Tibial nerve (tissue), 4 donors: ENCODE measurements around the gene TLCD3A. TPM values are rescaled to one million over a fixed set of nuclear protein-coding genes. Genes with fewer than 3 reads are reported as not detected.
"Not testable (repeated sequence)": the region's sequence is repeated elsewhere in the genome, so short reads cannot be mapped to it uniquely, and the experiment has no call there.

ENCODE experiments used
- DNase-seq, 2 donors: peaks; one replicate each; pipeline ENCODE4 v3.0.0-alpha.2; 2019; ENCODE audit warnings: low spot score in 2 of 2
- H3K27ac ChIP-seq, 4 donors: fragments of 200-600 bp; sonication (generic) in 3 of 4; one replicate each; pipeline ENCODE4 v1.5.1; 2017 to 2019; ENCODE audit warnings: mild to moderate bottlenecking in 1 of 4
- H3K27me3 ChIP-seq, 2 donors: fragments of 200-600 bp; sonication (generic) in 1 of 2; one replicate each; pipeline versions ENCODE4 v1.5.1 to v1.6.0; 2017 to 2019
- H3K36me3 ChIP-seq, 3 donors: fragments of 200-600 bp; sonication (generic); one replicate each; pipeline ENCODE4 v1.5.1; 2018 to 2019
- H3K4me1 ChIP-seq, 4 donors: fragments of 200-600 bp; sonication (generic) in 3 of 4; one replicate each; pipeline ENCODE4 v1.5.1; 2017 to 2019
- H3K4me3 ChIP-seq, 4 donors: fragments of 200-600 bp; sonication (generic) in 3 of 4; one replicate each; pipeline ENCODE4 v1.5.1; 2017 to 2019; ENCODE audit warnings: mild to moderate bottlenecking in 1 of 4, moderate library complexity in 1 of 4
- H3K9me3 ChIP-seq, 4 donors: fragments of 200-600 bp; sonication (generic) in 3 of 4; one replicate each; pipeline ENCODE4 v1.5.1; 2017 to 2019
- CTCF ChIP-seq, 5 experiments: fragments of 200-600 bp in 3 of 5; fragments of 450-650 bp in 2 of 5; sonication (generic) in 3 of 5; IDR thresholded peaks; one replicate each; pipeline ENCODE4 v1.5.1; 2016 to 2019; ENCODE audit warnings: antibody characterized with exemption in 5 of 5, mild to moderate bottlenecking in 3 of 5, moderate library complexity in 2 of 5
- EP300 ChIP-seq, 2 donors: sonication (generic); formaldehyde crosslinking; IDR thresholded peaks; one replicate each; pipeline ENCODE4 v1.6.1; 2017; ENCODE audit warnings: antibody characterized with exemption in 2 of 2, mild to moderate bottlenecking in 1 of 2
- POLR2A ChIP-seq, 2 donors: fragments of 450-650 bp; IDR thresholded peaks; one replicate each; pipeline ENCODE4 v1.6.1; 2017; ENCODE audit warnings: antibody characterized with exemption in 2 of 2, mild to moderate bottlenecking in 2 of 2, moderate library complexity in 2 of 2
- WGBS, 2 donors: methylation state at CpG; one replicate each; pipeline ENCODE4 v1.1.5; 2018; 5-methylcytosine and 5-hydroxymethylcytosine counted together
- total RNA-seq, 4 donors: library from RNA; depleted of rRNA; stranded (reverse); fragments of >200 nt; gene quantifications; one replicate each; pipeline ENCODE4 v1.1.0, GENCODE V29; 2016

The TLCD3A gene
- total RNA-seq, 4 donors from 2014 or later, result 3.9 to 6.3 (median 5.8) TPM

DNA sequence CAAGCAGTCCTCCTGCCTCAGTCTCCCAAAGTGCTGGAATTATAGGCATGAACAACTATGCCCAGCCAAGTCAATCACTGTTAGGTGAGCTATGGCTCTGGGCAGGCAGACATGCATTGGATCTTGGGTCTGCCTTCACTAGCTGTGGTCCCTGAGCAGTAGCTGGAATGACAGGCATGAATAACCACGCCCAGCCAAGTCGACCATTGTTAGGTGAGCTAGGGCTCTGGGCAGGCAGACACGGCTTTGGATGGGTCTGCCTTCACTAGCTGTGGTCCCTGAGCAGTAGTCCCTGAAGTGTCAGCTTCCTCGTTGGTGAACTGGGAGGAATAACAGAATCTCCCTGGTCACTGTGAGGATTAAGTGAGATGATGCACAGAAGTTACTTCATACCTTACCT, 56.2 kb downstream of the TLCD3A start:
- H3K4me1 ChIP-seq, result peaks cover 0 to 15% (median 1%) of the 10 kb centered on the region in 4 donors
- no peak for TF ChIP-seq CTCF (IDR thresholded peaks at IDR 0.05)
- TF ChIP-seq EP300 (IDR thresholded peaks at IDR 0.05), result no peak
- TF ChIP-seq POLR2A (IDR thresholded peaks at IDR 0.05), result no peak
- no peaks in the 10 kb centered on the region for H3K9me3 ChIP-seq
- peaks cover 0 to 66% (median 20%) of the 10 kb centered on the region in 3 donors for H3K36me3 ChIP-seq
- H3K4me3 ChIP-seq, result no peak overlapping the region
- WGBS, 2 donors, result 90 to 91% methylated on average over 2 to 4 of the region's 4 CpGs
- DNase-seq, result no peak
- H3K27ac ChIP-seq, result no peak overlapping the region
- H3K27me3 ChIP-seq, result no peaks in the 10 kb centered on the region

- Histone ChIP-seq H3K27ac (no peak overlapping the region), H3K36me3 (peaks cover 0 to 66% (median 20%) of the 10 kb centered on the region in 3 donors), H3K27me3 (no peaks in the 10 kb centered on the region), H3K9me3 (no peaks in the 10 kb centered on the region), H3K4me3 (no peak overlapping the region), H3K4me1 (peaks cover 0 to 14% (median 0%) of the 10 kb centered on the region in 4 donors)
- 83 to 86% methylated on average over 14 of the region's 14 CpGs for WGBS, 2 donors
- TF ChIP-seq CTCF (IDR thresholded peaks at IDR 0.05), result no peak
- no peak for TF ChIP-seq POLR2A (IDR thresholded peaks at IDR 0.05)
- DNase-seq, result no peak
Observed at GRCh38 chr17:789160-789840, 56.9 kb downstream of the TLCD3A start.

DNA sequence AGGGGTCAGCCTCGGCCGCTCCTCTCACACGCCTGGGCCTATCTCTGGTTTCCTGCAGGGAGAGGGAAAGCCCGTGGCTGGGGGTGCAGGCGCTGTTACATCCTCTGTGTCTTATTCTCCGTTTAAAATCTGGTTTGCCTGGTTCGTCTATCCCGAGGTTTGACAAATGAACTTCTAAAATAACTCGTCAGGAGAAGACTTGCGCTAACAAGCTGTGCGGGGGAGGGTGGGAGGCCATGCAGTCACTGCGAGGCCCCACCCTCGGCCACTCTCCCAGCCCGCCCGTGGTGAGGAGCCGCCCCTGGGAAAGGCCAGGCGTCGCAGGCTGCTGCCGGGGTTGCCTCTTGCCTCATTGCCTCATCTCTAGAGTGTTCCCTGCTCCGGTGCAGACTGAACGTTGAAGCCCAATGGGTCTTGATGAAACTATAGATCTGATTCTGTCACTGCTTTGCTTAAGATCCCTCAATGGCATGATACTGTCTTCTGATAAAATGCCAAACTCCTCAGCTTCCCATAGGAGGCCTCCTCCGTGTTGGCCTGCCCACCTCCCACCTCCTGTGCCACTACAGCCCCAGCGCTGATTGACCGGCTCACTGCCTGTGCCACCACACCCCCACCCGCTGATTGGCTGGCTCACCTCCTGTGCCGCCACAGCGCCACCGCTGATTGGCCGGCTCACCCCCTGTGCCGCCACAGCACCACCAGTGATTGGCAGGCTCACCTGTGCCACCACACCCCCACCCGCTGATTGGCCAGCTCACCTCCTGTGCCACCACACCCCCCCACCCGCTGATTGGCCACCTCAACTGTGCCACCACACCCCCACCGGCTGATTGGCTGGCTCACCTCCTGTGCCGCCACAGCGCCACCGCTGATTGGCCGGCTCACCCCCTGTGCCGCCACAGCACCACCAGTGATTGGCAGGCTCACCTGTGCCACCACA, 57.8 kb downstream of the TLCD3A start:
- not testable (repeated sequence) for H3K9me3 ChIP-seq, H3K27me3 ChIP-seq, H3K4me3 ChIP-seq, H3K27ac ChIP-seq, DNase-seq
- WGBS, 2 donors, result 69 to 74% methylated on average over 27 of the region's 38 CpGs
- Histone ChIP-seq H3K4me1 (peaks cover 0 to 14% (median 2%) of the 10 kb centered on the region in 4 donors), H3K36me3 (peaks cover 0 to 66% (median 20%) of the 10 kb centered on the region in 3 donors)

- not testable (repeated sequence) for H3K27ac ChIP-seq, DNase-seq, H3K4me3 ChIP-seq, H3K9me3 ChIP-seq, H3K27me3 ChIP-seq
- peaks cover 0 to 18% (median 2%) of the 10 kb centered on the region in 4 donors for H3K4me1 ChIP-seq
- WGBS, 2 donors, result 63 to 83% methylated on average over 10 to 11 of the region's 12 CpGs
- peaks cover 0 to 66% (median 20%) of the 10 kb centered on the region in 3 donors for H3K36me3 ChIP-seq
Observed at GRCh38 chr17:790874-791247, 58.5 kb downstream of the TLCD3A start.

GRCh38 chr17:791829-792228, 59.4 kb downstream of the TLCD3A start:
- no peaks in the 10 kb centered on the region for H3K9me3 ChIP-seq
- H3K4me1 ChIP-seq, result peaks cover 0 to 18% (median 2%) of the 10 kb centered on the region in 4 donors
- H3K36me3 ChIP-seq, result peaks cover 0 to 62% (median 20%) of the 10 kb centered on the region in 3 donors
- no peak overlapping the region for H3K4me3 ChIP-seq
- TF ChIP-seq POLR2A (IDR thresholded peaks at IDR 0.05), result no peak
- no peak for TF ChIP-seq CTCF (IDR thresholded peaks at IDR 0.05)
- TF ChIP-seq EP300 (IDR thresholded peaks at IDR 0.05), result no peak
- 85 to 88% methylated on average over 19 of the region's 19 CpGs for WGBS, 2 donors
- DNase-seq, result no peak
- H3K27ac ChIP-seq, result no peak overlapping the region
- no peaks in the 10 kb centered on the region for H3K27me3 ChIP-seq

DNA sequence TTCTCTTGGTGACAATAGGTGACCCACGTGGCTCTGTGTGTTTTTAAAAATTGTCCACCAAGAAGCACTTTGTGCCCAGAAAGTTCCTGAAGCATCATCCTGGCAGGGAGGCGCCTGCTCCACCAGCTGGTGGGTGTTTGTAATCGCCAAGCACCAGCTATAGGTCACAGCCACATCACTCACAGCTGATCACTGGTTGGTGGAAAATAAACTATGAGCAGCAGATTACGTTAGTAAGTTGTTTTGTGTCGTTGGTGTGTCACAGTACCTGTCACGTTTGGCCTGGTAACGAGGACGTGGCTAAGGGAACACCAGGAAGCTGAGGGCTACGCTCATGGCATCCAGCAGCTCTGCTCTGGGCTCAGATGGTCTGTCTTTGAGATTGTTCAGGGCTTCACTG, 59.9 kb downstream of the TLCD3A start:
- Histone ChIP-seq H3K27ac (no peak overlapping the region), H3K27me3 (no peaks in the 10 kb centered on the region), H3K9me3 (no peaks in the 10 kb centered on the region), H3K36me3 (peaks cover 0 to 63% (median 20%) of the 10 kb centered on the region in 3 donors), H3K4me3 (no peak overlapping the region), H3K4me1 (peaks cover 0 to 18% (median 2%) of the 10 kb centered on the region in 4 donors)
- TF ChIP-seq EP300 (IDR thresholded peaks at IDR 0.05) (no peak), POLR2A (IDR thresholded peaks at IDR 0.05) (no peak), CTCF (IDR thresholded peaks at IDR 0.05) (no peak)
- 78 to 83% methylated on average over 9 of the region's 9 CpGs for WGBS, 2 donors
- DNase-seq, result no peak
